Uterus (tissue), 4 donors: Measurements from ENCODE around the gene CADM2. TPM values are rescaled to one million over a fixed set of nuclear protein-coding genes. Genes with fewer than 3 reads are reported as not detected.

Source experiments
- DNase-seq, 2 donors: peaks; one replicate each; pipeline ENCODE4 v3.0.0-alpha.2; 2019 to 2020
- H3K27ac ChIP-seq, 2 donors: fragments of 200-600 bp; sonication (generic); 1 replicate in 1 of 2; 2 replicates in 1 of 2; pipeline ENCODE4 v1.5.1; 2016 to 2018
- H3K27me3 ChIP-seq, 2 donors: fragments of 200-600 bp; sonication (generic); one replicate each; pipeline ENCODE4 v1.5.1; 2018 to 2019; ENCODE audit warnings: control low read depth in 1 of 2
- H3K36me3 ChIP-seq, 2 donors: fragments of 200-600 bp; sonication (generic); one replicate each; pipeline ENCODE4 v1.5.1; 2019; ENCODE audit warnings: control low read depth in 1 of 2
- H3K4me1 ChIP-seq, 2 donors: fragments of 200-600 bp; sonication (generic); one replicate each; pipeline ENCODE4 v1.5.1; 2018 to 2019; ENCODE audit warnings: control low read depth in 1 of 2
- H3K4me3 ChIP-seq, 2 donors: fragments of 200-600 bp; sonication (generic); 1 replicate in 1 of 2; 2 replicates in 1 of 2; pipeline ENCODE4 v1.5.1; 2018 to 2019; ENCODE audit warnings: mild to moderate bottlenecking in 1 of 2
- H3K9me3 ChIP-seq, 2 donors: fragments of 200-600 bp; sonication (generic); one replicate each; pipeline ENCODE4 v1.5.1; 2019; ENCODE audit warnings: control low read depth in 1 of 2
- POLR2A ChIP-seq, 2 donors: fragments of 450-650 bp; IDR thresholded peaks; one replicate each; pipeline ENCODE4 v1.6.1; 2016; ENCODE audit warnings: antibody characterized with exemption in 2 of 2, mild to moderate bottlenecking in 1 of 2, moderate library complexity in 1 of 2
- intact Hi-C: fragments of 100-400 bp; cut with DNase I; formaldehyde crosslinking; loops from one replicate; pipeline ENCODE4 v1.15.1; 2023; ENCODE audit warnings: low total_unique reads
- total RNA-seq, 4 donors: library from RNA; depleted of rRNA in 3 of 4; stranded (reverse); fragments of >200 nt in 3 of 4; gene quantifications; one replicate each; pipeline versions ENCODE4 v1.1.0 to v1.2.4, GENCODE V29; 2014 to 2023
- TF ChIP-seq, protein P1 (sequence below), 4 experiments: fragments of 200-600 bp in 2 of 4; fragments of 450-650 bp in 2 of 4; sonication (generic) in 2 of 4; IDR thresholded peaks; one replicate each; pipeline ENCODE4 v1.5.1; 2016 to 2019; ENCODE audit warnings: antibody characterized with exemption in 4 of 4, mild to moderate bottlenecking in 2 of 4, moderate library complexity in 1 of 4
- donor health status: DM: yes; HTN: yes; CAD: no.

CADM2 gene
- total RNA-seq, 4 donors from 2014 or later, result 0.29 to 6.6 (median 0.85) TPM; not detected in 1

DNA sequence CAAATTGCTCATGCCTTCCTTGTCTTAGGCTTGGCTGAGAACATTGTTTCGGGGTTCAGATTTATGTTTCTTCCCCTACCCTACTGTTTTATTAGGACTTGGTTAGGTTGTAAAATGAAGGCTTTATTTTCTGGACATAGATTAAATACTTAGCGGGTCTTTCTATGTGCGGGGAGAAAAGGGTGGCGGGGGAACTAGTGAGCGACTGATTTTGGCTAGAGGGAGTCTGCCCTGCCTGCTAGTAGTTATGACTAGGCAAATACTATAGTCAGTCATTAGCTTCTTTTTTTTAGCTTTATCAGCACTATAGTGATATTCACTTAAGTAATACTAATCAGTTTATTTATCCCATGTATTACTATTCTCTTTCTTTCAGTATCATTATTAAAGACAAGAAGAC is 3.6 kb downstream of the CADM2 start:
- intact Hi-C loops, result no loop called here
- H3K36me3 ChIP-seq, result no peaks in the 10 kb centered on the region
- H3K4me1 ChIP-seq, result peaks cover 0 to 13% of the 10 kb centered on the region in 2 donors
- H3K4me3 ChIP-seq, result no peak overlapping the region
- H3K9me3 ChIP-seq, result no peaks in the 10 kb centered on the region
- DNase-seq, result no peak
- no peak overlapping the region for H3K27ac ChIP-seq
- H3K27me3 ChIP-seq, result peaks cover 11 to 25% of the 10 kb centered on the region in 2 donors
- TF ChIP-seq POLR2A (IDR thresholded peaks at IDR 0.05), result no peak
- TF ChIP-seq, protein P1, sequence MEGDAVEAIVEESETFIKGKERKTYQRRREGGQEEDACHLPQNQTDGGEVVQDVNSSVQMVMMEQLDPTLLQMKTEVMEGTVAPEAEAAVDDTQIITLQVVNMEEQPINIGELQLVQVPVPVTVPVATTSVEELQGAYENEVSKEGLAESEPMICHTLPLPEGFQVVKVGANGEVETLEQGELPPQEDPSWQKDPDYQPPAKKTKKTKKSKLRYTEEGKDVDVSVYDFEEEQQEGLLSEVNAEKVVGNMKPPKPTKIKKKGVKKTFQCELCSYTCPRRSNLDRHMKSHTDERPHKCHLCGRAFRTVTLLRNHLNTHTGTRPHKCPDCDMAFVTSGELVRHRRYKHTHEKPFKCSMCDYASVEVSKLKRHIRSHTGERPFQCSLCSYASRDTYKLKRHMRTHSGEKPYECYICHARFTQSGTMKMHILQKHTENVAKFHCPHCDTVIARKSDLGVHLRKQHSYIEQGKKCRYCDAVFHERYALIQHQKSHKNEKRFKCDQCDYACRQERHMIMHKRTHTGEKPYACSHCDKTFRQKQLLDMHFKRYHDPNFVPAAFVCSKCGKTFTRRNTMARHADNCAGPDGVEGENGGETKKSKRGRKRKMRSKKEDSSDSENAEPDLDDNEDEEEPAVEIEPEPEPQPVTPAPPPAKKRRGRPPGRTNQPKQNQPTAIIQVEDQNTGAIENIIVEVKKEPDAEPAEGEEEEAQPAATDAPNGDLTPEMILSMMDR (IDR thresholded peaks at IDR 0.05), result no peak

DNA sequence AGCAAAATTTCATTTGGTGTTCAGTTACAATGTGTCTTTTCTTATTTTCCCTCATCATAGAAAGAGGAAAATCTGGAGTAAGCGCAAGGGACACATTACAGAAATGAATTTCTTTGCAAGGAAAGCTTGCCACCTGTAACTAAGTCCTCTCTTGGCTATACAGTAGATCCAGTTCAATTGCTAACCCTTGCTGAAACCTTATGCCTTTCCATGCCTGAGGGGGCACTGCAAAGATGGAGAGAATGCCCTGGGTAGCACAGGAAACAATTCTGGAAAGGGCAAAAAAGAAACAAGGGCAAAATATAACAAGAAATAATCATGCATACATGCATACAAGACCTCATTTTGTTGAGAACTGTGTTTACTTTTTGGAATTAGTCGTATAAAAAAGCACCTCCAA is 4.3 kb downstream of the CADM2 start:
- Histone ChIP-seq H3K9me3 (no peaks in the 10 kb centered on the region), H3K27me3 (peaks cover 11 to 25% of the 10 kb centered on the region in 2 donors), H3K4me3 (no peak overlapping the region), H3K27ac (no peak overlapping the region), H3K36me3 (no peaks in the 10 kb centered on the region), H3K4me1 (peaks cover 0 to 13% of the 10 kb centered on the region in 2 donors)
- DNase-seq, result no peak
- intact Hi-C loops, result no loop called here
- TF ChIP-seq POLR2A (IDR thresholded peaks at IDR 0.05), result no peak
- TF ChIP-seq, protein P1 (IDR thresholded peaks at IDR 0.05), result no peak

GRCh38 chr3:84965141-84965540 is 6.4 kb downstream of the CADM2 start:
- H3K9me3 ChIP-seq, result no peaks in the 10 kb centered on the region
- peaks cover 10 to 18% of the 10 kb centered on the region in 2 donors for H3K27me3 ChIP-seq
- no peak overlapping the region for H3K4me3 ChIP-seq
- H3K36me3 ChIP-seq, result no peaks in the 10 kb centered on the region
- DNase-seq, result no peak
- intact Hi-C loops, result no loop called here
- no peak overlapping the region for H3K27ac ChIP-seq
- no peak for TF ChIP-seq POLR2A (IDR thresholded peaks at IDR 0.05)
- TF ChIP-seq, protein P1 (IDR thresholded peaks at IDR 0.05), result no peak
- H3K4me1 ChIP-seq, result peaks cover 0 to under 1% of the 10 kb centered on the region in 2 donors

GRCh38 chr3:84967767-84968581 is 9.2 kb downstream of the CADM2 start:
- TF ChIP-seq POLR2A (IDR thresholded peaks at IDR 0.05), result no peak
- TF ChIP-seq, protein P1 (IDR thresholded peaks at IDR 0.05), result no peak
- intact Hi-C loops, result no loop called here
- H3K36me3 ChIP-seq, result no peaks in the 10 kb centered on the region
- H3K9me3 ChIP-seq, result no peaks in the 10 kb centered on the region
- H3K4me1 ChIP-seq, result no peaks in the 10 kb centered on the region
- no peak overlapping the region for H3K27ac ChIP-seq
- no peak overlapping the region for H3K4me3 ChIP-seq
- H3K27me3 ChIP-seq, result no peaks in the 10 kb centered on the region
- DNase-seq, result no peak

DNA sequence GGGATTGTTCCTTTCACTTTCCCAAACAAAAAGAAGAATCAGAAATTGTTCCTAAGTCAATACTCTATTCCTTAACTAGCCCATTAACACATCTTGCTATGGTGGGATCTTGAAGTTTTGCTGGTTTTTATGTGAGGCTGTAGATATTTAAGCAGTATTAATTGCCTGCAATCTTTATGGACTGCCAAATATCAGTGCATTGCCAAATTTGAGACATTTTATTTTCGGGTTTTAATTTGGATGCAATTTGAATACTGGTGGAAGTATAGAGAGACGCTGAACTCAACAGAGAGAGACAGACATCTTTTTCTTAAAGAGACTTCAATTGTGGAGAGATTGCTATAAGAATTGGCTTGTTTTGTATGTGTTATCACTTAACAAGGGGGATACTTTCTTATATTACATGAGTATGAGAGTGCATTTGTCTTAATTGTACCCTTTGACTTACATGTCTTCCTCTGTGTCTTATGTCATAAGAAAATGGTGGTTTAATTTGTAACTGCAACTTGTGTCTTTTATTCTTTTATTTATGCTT is 10.0 kb downstream of the CADM2 start:
- no peaks in the 10 kb centered on the region for H3K4me1 ChIP-seq
- no peak overlapping the region for H3K4me3 ChIP-seq
- H3K27me3 ChIP-seq, result no peaks in the 10 kb centered on the region
- no peak for DNase-seq
- no peak overlapping the region for H3K27ac ChIP-seq
- no peaks in the 10 kb centered on the region for H3K36me3 ChIP-seq
- no peaks in the 10 kb centered on the region for H3K9me3 ChIP-seq
- no peak for TF ChIP-seq POLR2A (IDR thresholded peaks at IDR 0.05)
- TF ChIP-seq, protein P1 (IDR thresholded peaks at IDR 0.05), result no peak
- intact Hi-C loops, result no loop called here
